HCT116 (cell line): ENCODE results near the gene ADCY1. TPM values are rescaled to one million over a fixed set of nuclear protein-coding genes. Genes with fewer than 3 reads are reported as not detected.

Experiments used
- ATAC-seq: fragments of 200-7000 bp; cut with Tn5 transposase; 2 replicates; pipeline ENCODE4 v1.9.1; 2020; ENCODE audit warnings: mild to moderate bottlenecking, moderate library complexity
- BruUV-seq: library from RNA; stranded (reverse); fragments of 400-500 nt; replicated peaks from 2 replicates; lab custom pipeline; 2021; lab: Mats Ljungman, UMichigan
- CTCF ChIA-PET: fragments of 300-600 bp; sonication (Branson Sonifier 250); formaldehyde crosslinking; loops from one replicate; lab custom pipeline; 2021; ENCODE audit warnings: antibody characterized with exemption; lab: Charles Lee
- POLR2A ChIA-PET: fragments of 300-600, 350-600 bp; sonication (Branson Sonifier 250); formaldehyde crosslinking; loops from one replicate; lab custom pipeline; 2021; ENCODE audit warnings: antibody characterized with exemption; lab: Charles Lee
- RAD21 ChIA-PET, 2 experiments: fragments of 300-600 bp; sonication (Branson Sonifier 250); formaldehyde crosslinking; loops; one replicate each; lab custom pipeline; 2023; ENCODE audit warnings: low total read pairs in 2 of 2; ENCODE audit not compliant: uncharacterized antibody in 2 of 2, unreplicated experiment in 2 of 2, low non-redundant PET in 1 of 2; lab: Charles Lee
- DNase-seq: peaks from one replicate; pipeline ENCODE4 v3.0.0-alpha.2; 2010; ENCODE audit warnings: low read depth, low spot score
- H2AFZ ChIP-seq: fragments of 200-600 bp; shearing (Covaris generic), sonication (generic); 2 replicates; pipeline ENCODE4 v1.6.1; 2017; ENCODE audit warnings: low read depth, mixed run types, mixed read lengths, antibody characterized with exemption, low read length; ENCODE audit not compliant: poor library complexity, severe bottlenecking
- H3K27ac ChIP-seq: 2 replicates; pipeline ENCODE4 v1.5.1; 2012; ENCODE audit warnings: low read depth, low read length
- H3K27me3 ChIP-seq: fragments of 200-600 bp; sonication (generic); 2 replicates; pipeline ENCODE4 v1.6.1; 2016; ENCODE audit warnings: mixed run types, low read length, mixed read lengths; ENCODE audit not compliant: insufficient read depth
- H3K36me3 ChIP-seq, 2 experiments: fragments of 200-500 bp in 1 of 2; fragments of 200-600 bp in 1 of 2; sonication (Bioruptor generic) in 1 of 2; sonication (generic) in 1 of 2; 2 replicates each; pipeline versions ENCODE4 v1.5.1 to v1.6.1; 2014 to 2016; ENCODE audit warnings: low read length in 2 of 2, inconsistent platforms in 1 of 2, mixed read lengths in 1 of 2, mixed run types in 1 of 2; ENCODE audit not compliant: insufficient read depth in 2 of 2, control insufficient read depth in 1 of 2
- H3K4me1 ChIP-seq, 2 experiments: fragments of 200-600 bp in 1 of 2; sonication (generic) in 1 of 2; 2 replicates each; pipeline versions ENCODE4 v1.5.1 to v1.6.1; 2012 to 2017; ENCODE audit warnings: low read length in 2 of 2, inconsistent platforms in 1 of 2, mild to moderate bottlenecking in 1 of 2, mixed read lengths in 1 of 2, mixed run types in 1 of 2, moderate library complexity in 1 of 2; ENCODE audit not compliant: insufficient read depth in 2 of 2, control insufficient read depth in 1 of 2
- H3K4me2 ChIP-seq: fragments of 200-600 bp; sonication (generic); 2 replicates; pipeline ENCODE4 v1.6.1; 2017; ENCODE audit warnings: mixed run types, low read length, mixed read lengths
- H3K4me3 ChIP-seq, 2 experiments: fragments of 200-600 bp in 1 of 2; sonication (generic) in 1 of 2; replicated peaks in 1 of 2; 2 replicates each; pipeline ENCODE4 v1.5.1; 2011 to 2016; ENCODE audit warnings: low read length in 2 of 2, control low read depth in 1 of 2, low read depth in 1 of 2, mild to moderate bottlenecking in 1 of 2, mixed read lengths in 1 of 2, mixed run types in 1 of 2
- H3K79me2 ChIP-seq: fragments of 200-600 bp; sonication (generic); 2 replicates; pipeline ENCODE4 v1.6.1; 2017; ENCODE audit warnings: mild to moderate bottlenecking, mixed run types, low read length, moderate library complexity, mixed read lengths; ENCODE audit not compliant: insufficient read depth
- H3K9ac ChIP-seq: fragments of 200-600 bp; sonication (generic); 2 replicates; pipeline ENCODE4 v1.6.1; 2016; ENCODE audit warnings: low read length, mixed read lengths
- H3K9me2 ChIP-seq: fragments of 200-600 bp; sonication (generic), shearing (Covaris generic); 2 replicates; pipeline ENCODE4 v1.6.1; 2017; ENCODE audit warnings: mixed run types, mild to moderate bottlenecking, moderate library complexity; ENCODE audit not compliant: insufficient read depth
- H3K9me3 ChIP-seq, 2 experiments: fragments of 200-500 bp in 1 of 2; fragments of 200-600 bp in 1 of 2; sonication (Bioruptor generic) in 1 of 2; sonication (generic) in 1 of 2; 2 replicates each; pipeline ENCODE4 v1.6.1; 2014 to 2017; ENCODE audit warnings: low read length in 2 of 2, mixed read lengths in 2 of 2, inconsistent platforms in 1 of 2, low read depth in 1 of 2, mild to moderate bottlenecking in 1 of 2, mixed run types in 1 of 2, moderate library complexity in 1 of 2; ENCODE audit not compliant: control insufficient read depth in 1 of 2, insufficient read depth in 1 of 2
- H4K20me1 ChIP-seq: fragments of 200-600 bp; sonication (generic), shearing (Covaris generic); 2 replicates; pipeline ENCODE4 v1.6.1; 2017; ENCODE audit warnings: mixed run types, mild to moderate bottlenecking, moderate library complexity; ENCODE audit not compliant: insufficient read depth
- ATF3 ChIP-seq: IDR thresholded peaks from 2 replicates; pipeline ENCODE4 v1.6.1; 2012
- CBX3 ChIP-seq: IDR thresholded peaks from 2 replicates; pipeline ENCODE4 v1.6.1; 2012; ENCODE audit warnings: low read depth
- CEBPB ChIP-seq: IDR thresholded peaks from 2 replicates; pipeline ENCODE4 v1.6.1; 2012; ENCODE audit warnings: low read depth
- CTCF ChIP-seq, 3 experiments: fragments of 200-600 bp in 1 of 3; sonication (generic) in 1 of 3; IDR thresholded peaks in 2 of 3; conservative IDR thresholded peaks in 1 of 3; 2 replicates each; pipeline ENCODE4 v1.5.1; 2012 to 2017; ENCODE audit warnings: low read depth in 2 of 3, low read length in 2 of 3, antibody characterized with exemption in 1 of 3, borderline replicate concordance in 1 of 3, control low read depth in 1 of 3, mild to moderate bottlenecking in 1 of 3, mixed read lengths in 1 of 3, mixed run types in 1 of 3, moderate library complexity in 1 of 3; ENCODE audit not compliant: insufficient read depth in 1 of 3
- EGR1 ChIP-seq: IDR thresholded peaks from 2 replicates; pipeline ENCODE4 v1.6.1; 2012; ENCODE audit warnings: low read depth
- EZH2 ChIP-seq: fragments of 200-600 bp; sonication (generic); IDR thresholded peaks from 2 replicates; pipeline ENCODE4 v1.6.1; 2017; ENCODE audit warnings: antibody characterized with exemption, mixed run types
- MAX ChIP-seq: IDR thresholded peaks from 2 replicates; pipeline ENCODE4 v1.6.1; 2012
- REST ChIP-seq: IDR thresholded peaks from 2 replicates; pipeline ENCODE4 v1.6.1; 2012; ENCODE audit warnings: low read depth
- SP1 ChIP-seq: IDR thresholded peaks from 2 replicates; pipeline ENCODE4 v1.6.1; 2012; ENCODE audit warnings: low read depth
- SRF ChIP-seq: IDR thresholded peaks from 2 replicates; pipeline ENCODE4 v1.6.1; 2012; ENCODE audit warnings: low read depth
- TCF7L2 ChIP-seq: IDR thresholded peaks from 2 replicates; pipeline ENCODE4 v1.7.0; 2011; ENCODE audit warnings: borderline replicate concordance, inconsistent platforms; ENCODE audit not compliant: insufficient read depth, insufficient read length; ENCODE audit errors: extremely low read depth
- ZFX ChIP-seq: fragments of 450-650 bp; IDR thresholded peaks from 2 replicates; pipeline ENCODE4 v1.6.1; 2017
- ZNF274 ChIP-seq: fragments of 200-500 bp; sonication (Bioruptor generic); IDR thresholded peaks from 2 replicates; pipeline ENCODE4 v1.6.1; 2014; ENCODE audit warnings: mild to moderate bottlenecking, low read depth, low read length, inconsistent platforms
- intact Hi-C: fragments of 100-400 bp; cut with micrococcal nuclease; formaldehyde crosslinking; loops from 2 replicates; pipeline ENCODE4 v1.10.0; 2022
- total RNA-seq: library from RNA; stranded (reverse); gene quantifications from one replicate; pipeline ENCODE4 v1.2.1, GENCODE V29; 2021; ENCODE audit not compliant: unreplicated experiment

Gene ADCY1
- total RNA-seq, 1 experiment from 2014 or later = 0.05 TPM

- no peak for TF ChIP-seq REST
- TF ChIP-seq, all 23 proteins: peak for 0
These were observed 5.5 kb upstream of the ADCY1 start (continued) for GRCh38 chr7:45568536-45569289.

DNA sequence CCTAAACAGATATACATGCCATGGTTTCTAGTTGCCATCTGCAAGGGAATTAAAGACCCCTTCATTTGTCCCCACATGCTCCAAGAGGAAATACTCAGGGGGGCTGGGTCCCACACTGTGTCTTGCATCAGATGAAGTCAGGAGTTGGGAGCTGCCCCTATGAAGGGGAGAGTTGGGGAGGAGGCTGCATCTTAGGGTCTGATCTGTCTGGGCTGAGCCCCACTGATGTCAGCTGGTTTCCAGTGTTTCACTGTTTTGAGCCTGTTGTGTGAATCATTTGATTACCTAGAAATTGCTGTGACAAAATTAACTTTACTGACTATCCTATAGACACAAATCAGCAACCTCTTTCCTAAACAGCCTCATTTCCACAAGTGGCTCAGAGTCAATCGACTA, 4.9 kb upstream of the ADCY1 start:
- no TSS peak for BruUV-seq
- RAD21 ChIA-PET = no interaction called here
- no peak for TF ChIP-seq ZNF274
- TF ChIP-seq MAX = no peak
- no peak for TF ChIP-seq SP1
- no peak for TF ChIP-seq SRF
- TF ChIP-seq TCF7L2 = no peak
- TF ChIP-seq CEBPB = no peak
- no peak for TF ChIP-seq ZFX
- TF ChIP-seq REST = no peak
- no peak for TF ChIP-seq EZH2
- TF ChIP-seq ATF3 = no peak
- TF ChIP-seq EGR1 = no peak
- TF ChIP-seq CTCF (IDR thresholded peaks at IDR 0.05 in 2 of 3, conservative IDR thresholded peaks at IDR 0.05 in 1 of 3; ENCODE audit: borderline replicate concordance in 1 of 3, insufficient read depth in 1 of 3, low read depth in 2 of 3, low read length in 2 of 3) = no peak
- TF ChIP-seq CBX3 = no peak
- Histone ChIP-seq H3K27me3 (peaks cover 61% of the 10 kb centered on the region), H2AFZ (no peak overlapping the region), H3K9ac (no peak overlapping the region), H3K4me1 (no peaks in the 10 kb centered on the region), H3K4me2 (no peak overlapping the region), H3K9me2 (no peaks in the 10 kb centered on the region), H3K4me3 (no peak overlapping the region), H3K27ac (no peak overlapping the region), H3K36me3 (no peaks in the 10 kb centered on the region), H3K79me2 (no peaks in the 10 kb centered on the region), H3K9me3 (no peaks in the 10 kb centered on the region), H4K20me1 (no peaks in the 10 kb centered on the region)
- POLR2A ChIA-PET = no interaction called here
- ATAC-seq = no peak
- intact Hi-C loops = no loop called here
- DNase-seq = no peak
- CTCF ChIA-PET = no interaction called here
